Upper lobe of left lung (tissue), 6 donors: ENCODE results near the gene GNPTG. TPM values are rescaled to one million over a fixed set of nuclear protein-coding genes. Genes with fewer than 3 reads are reported as not detected.

Source experiments
- ATAC-seq, 2 donors: fragments of 200-7000 bp; cut with Tn5 transposase; one replicate each; pipeline ENCODE4 v1.9.1; 2022; ENCODE audit warnings: mild to moderate bottlenecking in 2 of 2, moderate library complexity in 2 of 2; ENCODE audit not compliant: low FRiP score in 2 of 2
- DNase-seq, 2 donors: peaks; one replicate each; pipeline ENCODE4 v3.0.0-alpha.2; 2019 to 2020
- H3K27ac ChIP-seq, 4 donors: fragments of 200-600 bp; sonication (generic); one replicate each; pipeline ENCODE4 v1.5.1; 2016 to 2019
- H3K27me3 ChIP-seq, 4 donors: fragments of 200-600 bp; sonication (generic); one replicate each; pipeline ENCODE4 v1.5.1; 2017 to 2019
- H3K36me3 ChIP-seq, 4 donors: fragments of 200-600 bp; sonication (generic); one replicate each; pipeline ENCODE4 v1.5.1; 2016 to 2019
- H3K4me1 ChIP-seq, 4 donors: fragments of 200-600 bp; sonication (generic); one replicate each; pipeline ENCODE4 v1.5.1; 2018 to 2019
- H3K4me3 ChIP-seq, 4 donors: fragments of 200-600 bp; sonication (generic); one replicate each; pipeline ENCODE4 v1.5.1; 2017 to 2019; ENCODE audit warnings: mild to moderate bottlenecking in 2 of 4, moderate library complexity in 1 of 4
- H3K9me3 ChIP-seq, 4 donors: fragments of 200-600 bp; sonication (generic); one replicate each; pipeline ENCODE4 v1.5.1; 2018 to 2019
- CTCF ChIP-seq, 6 experiments: fragments of 450-650 bp in 4 of 6; fragments of 200-600 bp in 2 of 6; sonication (generic) in 2 of 6; IDR thresholded peaks; one replicate each; pipeline ENCODE4 v1.5.1; 2016 to 2019; ENCODE audit warnings: antibody characterized with exemption in 6 of 6
- EP300 ChIP-seq, 4 donors: sonication (generic); formaldehyde crosslinking; IDR thresholded peaks; one replicate each; pipeline ENCODE4 v1.5.1; 2017; ENCODE audit warnings: antibody characterized with exemption in 4 of 4, control low read depth in 2 of 4
- POLR2A ChIP-seq, 4 donors: fragments of 450-650 bp; IDR thresholded peaks; one replicate each; pipeline ENCODE4 v1.5.1; 2016 to 2017; ENCODE audit warnings: antibody characterized with exemption in 4 of 4, mild to moderate bottlenecking in 2 of 4
- POLR2AphosphoS5 ChIP-seq, 2 donors: sonication (generic); formaldehyde crosslinking; IDR thresholded peaks; one replicate each; pipeline ENCODE4 v1.5.1; 2017; ENCODE audit warnings: antibody characterized with exemption in 2 of 2
- WGBS, 2 donors: methylation state at CpG; one replicate each; pipeline ENCODE4 v1.1.5; 2017 to 2018; 5-methylcytosine and 5-hydroxymethylcytosine counted together
- total RNA-seq, 6 donors: library from RNA; depleted of rRNA in 4 of 6; stranded (reverse); fragments of >200 nt in 4 of 6; gene quantifications; one replicate each; pipeline versions ENCODE4 v1.1.0 to v1.2.1, GENCODE V29; 2016 to 2021
- donor health status: DM: no; HTN: no; CAD: no; lungs with moderate emphysema.
- donor health status: DM: no; HTN: yes; CAD: no; lungs with severe emphysema.

GNPTG gene
- total RNA-seq, 6 donors from 2014 or later = 32.8 to 106 (median 93.0) TPM

- TF ChIP-seq POLR2A (IDR thresholded peaks at IDR 0.05) (no peak), POLR2AphosphoS5 (IDR thresholded peaks at IDR 0.05) (no peak), EP300 (IDR thresholded peaks at IDR 0.05) (no peak), CTCF (IDR thresholded peaks at IDR 0.05) (no peak)
- DNase-seq = peak in 1 of 2 donors; percentile 74
- Histone ChIP-seq H3K27me3 (no peaks in the 10 kb centered on the region), H3K36me3 (peaks cover 20 to 80% (median 68%) of the 10 kb centered on the region in 4 donors), H3K27ac (no peak overlapping the region), H3K4me1 (peaks cover 0 to 6% (median 0%) of the 10 kb centered on the region in 4 donors), H3K9me3 (no peaks in the 10 kb centered on the region), H3K4me3 (no peak overlapping the region)
- WGBS, 2 donors = 82 to 86% methylated on average over 22 to 35 of the region's 35 CpGs
- no peak for ATAC-seq
Observed at GRCh38 chr16:1323296-1324239, 28.2 kb upstream of the GNPTG start.

- 83 to 86% methylated on average over 20 to 22 of the region's 22 CpGs for WGBS, 2 donors
- peak in 1 of 2 donors; percentile 64 for DNase-seq
- Histone ChIP-seq H3K27me3 (no peaks in the 10 kb centered on the region), H3K27ac (no peak overlapping the region), H3K4me1 (peaks cover 0 to 6% (median 0%) of the 10 kb centered on the region in 4 donors), H3K36me3 (peaks cover 14 to 72% (median 60%) of the 10 kb centered on the region in 4 donors), H3K4me3 (no peak overlapping the region), H3K9me3 (no peaks in the 10 kb centered on the region)
- TF ChIP-seq CTCF (IDR thresholded peaks at IDR 0.05) (no peak), POLR2A (IDR thresholded peaks at IDR 0.05) (no peak), EP300 (IDR thresholded peaks at IDR 0.05) (no peak), POLR2AphosphoS5 (IDR thresholded peaks at IDR 0.05) (no peak)
- no peak for ATAC-seq
Observed at GRCh38 chr16:1324286-1324826, 27.4 kb upstream of the GNPTG start.

GRCh38 chr16:1325261-1325660, 26.5 kb upstream of the GNPTG start:
- WGBS, 2 donors = 92 to 93% methylated on average over 9 to 14 of the region's 15 CpGs
- H3K9me3 ChIP-seq = peaks cover 0 to under 1% (median under 1%) of the 10 kb centered on the region in 4 donors

GRCh38 chr16:1325673-1326371, 25.9 kb upstream of the GNPTG start:
- no peaks in the 10 kb centered on the region for H3K27me3 ChIP-seq
- ATAC-seq (peak in 1 of 2 donors; percentile 14), DNase-seq (peak in 1 of 2 donors; percentile 65)
- H3K27ac ChIP-seq = no peak overlapping the region
- no peak for TF ChIP-seq POLR2AphosphoS5 (IDR thresholded peaks at IDR 0.05)
- TF ChIP-seq EP300 (IDR thresholded peaks at IDR 0.05) = no peak
- no peak for TF ChIP-seq CTCF (IDR thresholded peaks at IDR 0.05)
- TF ChIP-seq POLR2A (IDR thresholded peaks at IDR 0.05) = no peak
- H3K36me3 ChIP-seq = peaks cover 9 to 58% (median 46%) of the 10 kb centered on the region in 4 donors
- 73 to 80% methylated on average over 3 to 15 of the region's 20 CpGs for WGBS, 2 donors
- H3K4me3 ChIP-seq = no peak overlapping the region
- H3K4me1 ChIP-seq = peaks cover 0 to 6% (median under 1%) of the 10 kb centered on the region in 4 donors
- H3K9me3 ChIP-seq = peaks cover 0 to 6% (median 4%) of the 10 kb centered on the region in 4 donors

More at GRCh38 chr16:1325261-1325660, 26.5 kb upstream of the GNPTG start:
- Histone ChIP-seq H3K27me3 (no peaks in the 10 kb centered on the region), H3K27ac (no peak overlapping the region), H3K4me1 (peaks cover 0 to 6% (median 0%) of the 10 kb centered on the region in 4 donors), H3K4me3 (no peak overlapping the region), H3K36me3 (peaks cover 12 to 63% (median 51%) of the 10 kb centered on the region in 4 donors)
- no peak for DNase-seq
- TF ChIP-seq CTCF (IDR thresholded peaks at IDR 0.05) = no peak
- ATAC-seq = no peak
